ENCODE data around the gene ST6GALNAC3.

The ST6GALNAC3 gene

GRCh38 chr1:76256289-76257223 lies 182.0 kb downstream of the ST6GALNAC3 start:
- no peak overlapping the region for H3K27ac ChIP-seq (ENCODE audit: low read length)

GRCh38 chr1:76257823-76258222 lies 183.3 kb downstream of the ST6GALNAC3 start:
- no peaks in the 10 kb centered on the region for H3K36me3 ChIP-seq (ENCODE audit: control insufficient read depth, low read depth, low read length)
- no peak overlapping the region for H3K4me3 ChIP-seq (ENCODE audit: low read length)
- H3K27ac ChIP-seq (ENCODE audit: low read length) = no peak overlapping the region
- no peaks in the 10 kb centered on the region for H3K27me3 ChIP-seq (ENCODE audit: control insufficient read depth, insufficient read depth, low read length)
- no peaks in the 10 kb centered on the region for H3K9me3 ChIP-seq (ENCODE audit: control insufficient read depth, low read depth, low read length)
- peaks cover 16% of the 10 kb centered on the region for H3K4me1 ChIP-seq (ENCODE audit: control insufficient read depth, low read depth, low read length)
- no peak overlapping the region for H3K9ac ChIP-seq (ENCODE audit: low read length)

More at GRCh38 chr1:76256289-76257223, 182.0 kb downstream of the ST6GALNAC3 start:
- H3K4me1 ChIP-seq (ENCODE audit: control insufficient read depth, low read depth, low read length) = peaks cover 16% of the 10 kb centered on the region
- H3K9ac ChIP-seq (ENCODE audit: low read length) = no peak overlapping the region
- H3K36me3 ChIP-seq (ENCODE audit: control insufficient read depth, low read depth, low read length) = no peaks in the 10 kb centered on the region
- H3K4me3 ChIP-seq (ENCODE audit: low read length) = no peak overlapping the region
- H3K27me3 ChIP-seq (ENCODE audit: control insufficient read depth, insufficient read depth, low read length) = no peaks in the 10 kb centered on the region
- H3K9me3 ChIP-seq (ENCODE audit: control insufficient read depth, low read depth, low read length) = no peaks in the 10 kb centered on the region

- Histone ChIP-seq H3K9ac (ENCODE audit: low read length) (no peak overlapping the region), H3K36me3 (ENCODE audit: control insufficient read depth, low read depth, low read length) (no peaks in the 10 kb centered on the region), H3K9me3 (ENCODE audit: control insufficient read depth, low read depth, low read length) (no peaks in the 10 kb centered on the region), H3K27me3 (ENCODE audit: control insufficient read depth, insufficient read depth, low read length) (no peaks in the 10 kb centered on the region), H3K27ac (ENCODE audit: low read length) (no peak overlapping the region), H3K4me3 (ENCODE audit: low read length) (no peak overlapping the region), H3K4me1 (ENCODE audit: control insufficient read depth, low read depth, low read length) (peaks cover 16% of the 10 kb centered on the region)
These were observed 184.7 kb downstream of the ST6GALNAC3 start for GRCh38 chr1:76259270-76259669.

GRCh38 chr1:76260279-76260678 lies 185.7 kb downstream of the ST6GALNAC3 start:
- Histone ChIP-seq H3K9me3 (ENCODE audit: control insufficient read depth, low read depth, low read length) (no peaks in the 10 kb centered on the region), H3K9ac (ENCODE audit: low read length) (no peak overlapping the region), H3K4me1 (ENCODE audit: control insufficient read depth, low read depth, low read length) (peaks cover 12% of the 10 kb centered on the region), H3K36me3 (ENCODE audit: control insufficient read depth, low read depth, low read length) (no peaks in the 10 kb centered on the region), H3K27ac (ENCODE audit: low read length) (no peak overlapping the region), H3K27me3 (ENCODE audit: control insufficient read depth, insufficient read depth, low read length) (no peaks in the 10 kb centered on the region), H3K4me3 (ENCODE audit: low read length) (no peak overlapping the region)

DNA sequence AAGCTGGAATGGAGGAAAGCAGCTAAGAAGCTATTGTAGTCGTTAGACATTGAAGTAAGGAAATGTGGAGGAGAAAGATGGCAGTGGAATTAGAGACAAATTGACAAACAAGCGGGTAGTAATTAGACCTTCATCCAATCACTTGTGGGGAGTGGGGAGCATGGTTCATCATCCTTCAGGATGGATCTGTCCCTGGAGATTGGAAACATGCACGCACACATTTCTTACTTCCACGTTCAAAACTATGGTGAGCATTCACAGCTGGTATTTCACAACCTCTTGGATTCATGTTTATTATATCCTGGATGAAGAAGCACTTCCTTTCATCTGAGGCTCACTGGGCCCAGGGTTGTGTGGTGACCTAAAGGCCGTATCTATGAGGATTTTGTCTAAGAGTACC lies 188.1 kb downstream of the ST6GALNAC3 start:
- Histone ChIP-seq H3K27ac (ENCODE audit: low read length) (no peak overlapping the region), H3K4me3 (ENCODE audit: low read length) (no peak overlapping the region), H3K27me3 (ENCODE audit: control insufficient read depth, insufficient read depth, low read length) (no peaks in the 10 kb centered on the region), H3K9me3 (ENCODE audit: control insufficient read depth, low read depth, low read length) (no peaks in the 10 kb centered on the region), H3K36me3 (ENCODE audit: control insufficient read depth, low read depth, low read length) (no peaks in the 10 kb centered on the region), H3K9ac (ENCODE audit: low read length) (no peak overlapping the region), H3K4me1 (ENCODE audit: control insufficient read depth, low read depth, low read length) (peaks cover 6% of the 10 kb centered on the region)

DNA sequence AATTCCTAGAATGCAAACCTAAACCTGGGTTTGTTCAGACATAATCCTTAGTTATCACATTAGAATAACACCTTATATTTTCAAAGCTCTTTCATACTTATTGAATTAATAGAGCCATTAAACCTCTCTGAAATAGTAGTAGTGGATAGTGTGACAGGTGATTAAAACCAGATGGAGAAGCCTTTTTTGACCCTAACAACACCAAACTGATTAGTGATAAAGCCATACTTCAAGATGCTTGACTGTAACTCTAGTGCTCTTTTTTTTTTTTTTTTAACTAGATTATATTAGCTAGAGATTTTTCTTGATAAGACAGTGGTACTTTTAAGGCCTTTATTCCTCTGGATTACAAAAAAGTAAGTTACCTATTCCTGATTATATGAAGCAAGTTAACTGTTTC lies 190.1 kb downstream of the ST6GALNAC3 start:
- no peak overlapping the region for H3K4me3 ChIP-seq (ENCODE audit: low read length)
- peaks cover 16% of the 10 kb centered on the region for H3K4me1 ChIP-seq (ENCODE audit: control insufficient read depth, low read depth, low read length)
- H3K9ac ChIP-seq (ENCODE audit: low read length) = no peak overlapping the region
- H3K27me3 ChIP-seq (ENCODE audit: control insufficient read depth, insufficient read depth, low read length) = no peaks in the 10 kb centered on the region
- H3K9me3 ChIP-seq (ENCODE audit: control insufficient read depth, low read depth, low read length) = no peaks in the 10 kb centered on the region
- no peaks in the 10 kb centered on the region for H3K36me3 ChIP-seq (ENCODE audit: control insufficient read depth, low read depth, low read length)
- no peak overlapping the region for H3K27ac ChIP-seq (ENCODE audit: low read length)

DNA sequence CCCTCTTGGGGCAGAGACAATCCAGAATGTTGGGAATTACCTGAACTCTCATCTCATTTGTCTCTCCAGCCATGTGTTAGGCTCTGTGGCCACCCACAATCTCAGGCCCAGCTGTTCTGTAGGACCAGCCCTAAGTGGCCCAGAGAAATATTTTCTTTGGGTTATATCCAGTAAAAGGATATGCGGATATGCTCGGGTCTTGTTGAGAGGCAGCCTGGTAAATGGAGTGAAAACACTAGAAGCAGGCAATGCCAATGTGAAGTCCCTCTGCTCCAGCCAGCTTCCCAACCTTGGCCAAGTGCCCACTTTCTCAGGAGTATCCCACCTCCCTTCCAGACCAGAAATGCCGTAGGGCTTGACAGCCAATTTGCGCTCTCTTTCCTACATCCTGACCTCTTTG lies 192.2 kb downstream of the ST6GALNAC3 start:
- H3K27ac ChIP-seq (ENCODE audit: low read length) = no peak overlapping the region
- no peaks in the 10 kb centered on the region for H3K27me3 ChIP-seq (ENCODE audit: control insufficient read depth, insufficient read depth, low read length)
- no peaks in the 10 kb centered on the region for H3K9me3 ChIP-seq (ENCODE audit: control insufficient read depth, low read depth, low read length)
- no peaks in the 10 kb centered on the region for H3K36me3 ChIP-seq (ENCODE audit: control insufficient read depth, low read depth, low read length)
- peaks cover 16% of the 10 kb centered on the region for H3K4me1 ChIP-seq (ENCODE audit: control insufficient read depth, low read depth, low read length)
- H3K9ac ChIP-seq (ENCODE audit: low read length) = no peak overlapping the region
- H3K4me3 ChIP-seq (ENCODE audit: low read length) = no peak overlapping the region

DNA sequence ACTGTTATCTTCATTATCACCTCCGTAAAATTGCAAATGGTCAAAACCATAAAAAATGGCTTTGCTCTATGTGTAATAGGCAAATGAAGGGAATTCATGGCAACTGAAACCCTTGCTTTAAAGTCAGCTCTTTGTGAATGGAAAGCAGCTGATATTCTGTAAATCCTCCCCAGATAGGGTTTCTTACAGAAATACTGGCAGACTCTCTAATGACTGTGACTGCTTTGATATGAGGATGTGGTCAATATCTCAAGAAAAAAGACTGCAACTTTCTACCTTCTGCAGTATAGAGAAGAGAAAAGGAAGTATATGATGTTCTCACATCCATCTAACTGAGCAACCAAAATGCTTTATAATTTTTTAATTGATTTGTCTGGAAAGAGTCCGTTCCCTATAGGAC lies 193.1 kb downstream of the ST6GALNAC3 start:
- no peak overlapping the region for H3K4me3 ChIP-seq (ENCODE audit: low read length)
- H3K4me1 ChIP-seq (ENCODE audit: control insufficient read depth, low read depth, low read length) = peaks cover 16% of the 10 kb centered on the region
- no peak overlapping the region for H3K9ac ChIP-seq (ENCODE audit: low read length)
- H3K36me3 ChIP-seq (ENCODE audit: control insufficient read depth, low read depth, low read length) = no peaks in the 10 kb centered on the region
- no peak overlapping the region for H3K27ac ChIP-seq (ENCODE audit: low read length)
- H3K27me3 ChIP-seq (ENCODE audit: control insufficient read depth, insufficient read depth, low read length) = no peaks in the 10 kb centered on the region
- H3K9me3 ChIP-seq (ENCODE audit: control insufficient read depth, low read depth, low read length) = no peaks in the 10 kb centered on the region

DNA sequence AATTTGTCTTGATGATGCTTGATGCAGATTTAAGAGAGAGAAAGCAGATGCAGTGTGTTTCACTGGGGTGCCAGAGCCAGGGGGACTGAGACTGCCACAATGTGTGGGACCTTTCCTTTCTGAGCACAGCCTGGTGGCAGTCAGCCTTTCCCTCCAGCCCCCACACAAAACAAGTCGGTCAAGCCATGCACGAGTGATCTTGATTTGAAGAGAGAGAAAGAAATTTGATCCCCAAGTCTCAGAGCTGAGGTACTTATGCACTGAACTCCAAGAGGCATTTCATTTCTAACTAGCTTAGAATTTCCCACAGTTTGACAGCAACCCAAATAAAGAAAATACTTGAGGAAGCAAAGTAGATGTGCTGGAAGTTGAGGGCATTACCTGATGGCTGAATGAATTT lies 193.8 kb downstream of the ST6GALNAC3 start:
- no peak overlapping the region for H3K9ac ChIP-seq (ENCODE audit: low read length)
- no peak overlapping the region for H3K4me3 ChIP-seq (ENCODE audit: low read length)
- H3K36me3 ChIP-seq (ENCODE audit: control insufficient read depth, low read depth, low read length) = no peaks in the 10 kb centered on the region
- H3K27ac ChIP-seq (ENCODE audit: low read length) = no peak overlapping the region
- H3K27me3 ChIP-seq (ENCODE audit: control insufficient read depth, insufficient read depth, low read length) = no peaks in the 10 kb centered on the region
- H3K9me3 ChIP-seq (ENCODE audit: control insufficient read depth, low read depth, low read length) = no peaks in the 10 kb centered on the region
- peaks cover 16% of the 10 kb centered on the region for H3K4me1 ChIP-seq (ENCODE audit: control insufficient read depth, low read depth, low read length)

DNA sequence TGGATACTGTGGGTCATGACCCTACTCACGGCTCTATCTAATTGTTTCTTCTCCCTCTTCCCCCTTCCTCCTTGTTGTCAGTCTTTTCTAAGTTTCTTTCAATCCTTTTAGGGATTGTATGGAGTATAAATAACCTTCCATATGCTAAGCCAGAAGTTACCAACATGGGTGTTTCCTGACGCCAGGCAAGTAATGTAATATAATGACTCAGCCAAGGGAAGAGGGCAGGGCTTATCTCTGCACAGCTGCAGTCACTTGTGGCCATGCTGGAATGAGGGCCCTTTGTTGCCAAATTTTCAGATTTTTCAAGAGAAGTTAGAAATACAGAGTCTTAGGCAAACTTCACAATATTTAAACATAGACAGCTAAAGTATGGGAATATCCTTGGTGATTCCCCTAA lies 194.6 kb downstream of the ST6GALNAC3 start:
- no peaks in the 10 kb centered on the region for H3K36me3 ChIP-seq (ENCODE audit: control insufficient read depth, low read depth, low read length)
- H3K9ac ChIP-seq (ENCODE audit: low read length) = no peak overlapping the region
- no peaks in the 10 kb centered on the region for H3K27me3 ChIP-seq (ENCODE audit: control insufficient read depth, insufficient read depth, low read length)
- H3K9me3 ChIP-seq (ENCODE audit: control insufficient read depth, low read depth, low read length) = no peaks in the 10 kb centered on the region
- H3K4me3 ChIP-seq (ENCODE audit: low read length) = no peak overlapping the region
- peaks cover 10% of the 10 kb centered on the region for H3K4me1 ChIP-seq (ENCODE audit: control insufficient read depth, low read depth, low read length)
- H3K27ac ChIP-seq (ENCODE audit: low read length) = no peak overlapping the region

DNA sequence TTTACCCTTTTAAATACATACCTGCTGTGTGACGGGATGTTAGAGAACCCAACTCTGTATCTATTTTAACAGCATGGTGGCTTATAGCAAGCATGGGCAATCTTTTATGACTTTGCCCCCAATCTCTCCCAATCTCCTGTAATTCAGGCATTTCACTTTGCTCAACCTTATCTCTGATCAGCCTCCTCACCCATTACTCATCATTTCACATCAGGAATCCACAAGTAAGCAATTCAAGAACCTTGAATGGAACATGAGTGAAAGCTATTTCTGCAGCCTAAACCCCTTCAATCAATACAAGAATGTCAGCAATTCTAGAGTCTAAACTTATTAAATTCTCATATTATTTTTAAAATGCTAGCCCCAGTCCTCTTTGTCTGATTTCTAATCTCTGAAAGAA lies 199.8 kb downstream of the ST6GALNAC3 start:
- Histone ChIP-seq H3K36me3 (ENCODE audit: control insufficient read depth, low read depth, low read length) (no peaks in the 10 kb centered on the region), H3K9ac (ENCODE audit: low read length) (no peak overlapping the region), H3K4me1 (ENCODE audit: control insufficient read depth, low read depth, low read length) (no peaks in the 10 kb centered on the region), H3K27me3 (ENCODE audit: control insufficient read depth, insufficient read depth, low read length) (no peaks in the 10 kb centered on the region), H3K9me3 (ENCODE audit: control insufficient read depth, low read depth, low read length) (no peaks in the 10 kb centered on the region), H3K4me3 (ENCODE audit: low read length) (no peak overlapping the region), H3K27ac (ENCODE audit: low read length) (no peak overlapping the region)

DNA sequence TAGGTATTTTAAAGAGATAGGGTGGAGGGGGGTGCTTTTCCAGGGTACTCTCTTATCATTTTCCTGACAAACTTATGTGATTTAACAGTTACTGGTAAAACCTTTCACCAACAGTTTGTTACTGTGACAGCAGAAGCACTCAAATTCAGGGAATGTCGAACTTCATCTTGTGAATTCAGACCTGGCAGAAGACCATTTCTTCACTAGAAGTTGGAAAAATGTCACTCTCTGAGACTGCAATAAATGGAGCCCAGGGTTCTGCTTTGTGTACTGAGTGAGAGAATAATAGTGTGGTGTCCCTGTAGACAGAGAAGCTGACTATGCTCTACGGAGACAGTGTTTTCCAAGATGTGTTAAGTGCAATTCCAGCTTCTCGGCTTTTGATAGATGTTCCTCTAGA lies 200.2 kb downstream of the ST6GALNAC3 start:
- Histone ChIP-seq H3K9me3 (ENCODE audit: control insufficient read depth, low read depth, low read length) (no peaks in the 10 kb centered on the region), H3K27me3 (ENCODE audit: control insufficient read depth, insufficient read depth, low read length) (no peaks in the 10 kb centered on the region), H3K27ac (ENCODE audit: low read length) (no peak overlapping the region), H3K4me3 (ENCODE audit: low read length) (no peak overlapping the region), H3K9ac (ENCODE audit: low read length) (no peak overlapping the region), H3K36me3 (ENCODE audit: control insufficient read depth, low read depth, low read length) (no peaks in the 10 kb centered on the region), H3K4me1 (ENCODE audit: control insufficient read depth, low read depth, low read length) (no peaks in the 10 kb centered on the region)

Data from iPS-18a (cell line).